Lower leg skin (tissue), 3 donors: ENCODE results near the gene APOL4.

Source experiments
- POLR2A ChIP-seq, 2 donors: fragments of 450-650 bp; IDR thresholded peaks; one replicate each; pipeline ENCODE4 v1.6.1; 2016 to 2017; ENCODE audit warnings: antibody characterized with exemption in 2 of 2, mild to moderate bottlenecking in 1 of 2, moderate library complexity in 1 of 2
- TF ChIP-seq, protein P1 (sequence below), 3 donors: fragments of 450-650 bp; IDR thresholded peaks; one replicate each; pipeline ENCODE4 v1.5.1; 2016; ENCODE audit warnings: antibody characterized with exemption in 3 of 3, mild to moderate bottlenecking in 3 of 3, moderate library complexity in 2 of 3

DNA sequence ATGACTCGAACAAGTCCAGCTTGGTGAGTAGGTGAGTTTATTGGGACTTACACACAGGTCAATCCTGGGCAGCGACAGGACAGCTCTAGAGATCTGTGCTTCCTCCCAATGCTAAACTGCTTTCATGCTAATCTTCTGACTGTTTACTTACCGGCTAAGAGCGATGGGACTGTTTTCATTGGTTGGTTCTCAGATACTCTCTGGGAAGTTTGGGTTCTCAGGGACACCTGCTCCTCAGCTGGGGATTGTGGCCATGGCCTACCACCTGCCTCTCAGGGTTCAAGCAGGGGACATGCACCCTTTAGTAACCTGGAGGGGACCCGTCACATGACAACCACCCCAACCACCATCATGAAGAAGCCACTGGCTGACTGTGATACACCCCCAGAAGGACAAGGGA, 24.6 kb upstream of the APOL4 start:
- TF ChIP-seq, protein P1, sequence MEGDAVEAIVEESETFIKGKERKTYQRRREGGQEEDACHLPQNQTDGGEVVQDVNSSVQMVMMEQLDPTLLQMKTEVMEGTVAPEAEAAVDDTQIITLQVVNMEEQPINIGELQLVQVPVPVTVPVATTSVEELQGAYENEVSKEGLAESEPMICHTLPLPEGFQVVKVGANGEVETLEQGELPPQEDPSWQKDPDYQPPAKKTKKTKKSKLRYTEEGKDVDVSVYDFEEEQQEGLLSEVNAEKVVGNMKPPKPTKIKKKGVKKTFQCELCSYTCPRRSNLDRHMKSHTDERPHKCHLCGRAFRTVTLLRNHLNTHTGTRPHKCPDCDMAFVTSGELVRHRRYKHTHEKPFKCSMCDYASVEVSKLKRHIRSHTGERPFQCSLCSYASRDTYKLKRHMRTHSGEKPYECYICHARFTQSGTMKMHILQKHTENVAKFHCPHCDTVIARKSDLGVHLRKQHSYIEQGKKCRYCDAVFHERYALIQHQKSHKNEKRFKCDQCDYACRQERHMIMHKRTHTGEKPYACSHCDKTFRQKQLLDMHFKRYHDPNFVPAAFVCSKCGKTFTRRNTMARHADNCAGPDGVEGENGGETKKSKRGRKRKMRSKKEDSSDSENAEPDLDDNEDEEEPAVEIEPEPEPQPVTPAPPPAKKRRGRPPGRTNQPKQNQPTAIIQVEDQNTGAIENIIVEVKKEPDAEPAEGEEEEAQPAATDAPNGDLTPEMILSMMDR (IDR thresholded peaks at IDR 0.05) = no peak
- TF ChIP-seq POLR2A (IDR thresholded peaks at IDR 0.05) = no peak
